Measurements from ENCODE around the gene FKBP8.

DNA sequence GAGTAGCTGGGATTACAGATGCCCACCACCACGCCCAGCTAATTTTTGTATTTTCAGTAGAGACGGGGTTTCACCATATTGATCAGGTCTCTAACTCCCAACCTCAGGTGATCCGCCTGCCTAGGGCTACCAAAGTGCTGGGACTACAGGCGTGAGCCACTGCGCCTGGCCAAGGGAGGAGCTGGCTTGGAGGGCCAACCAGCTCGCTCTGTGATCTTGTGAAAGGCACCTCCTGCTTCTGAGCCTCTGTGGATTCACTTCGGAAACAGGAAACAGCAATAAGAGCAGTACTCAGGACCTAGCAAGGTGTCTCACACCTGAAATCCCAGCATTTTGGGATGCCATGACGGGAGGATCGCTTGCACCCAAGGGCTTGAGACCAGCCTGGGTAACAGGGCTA lies 19.5 kb downstream of the FKBP8 start:
- TF ChIP-seq, protein P1, sequence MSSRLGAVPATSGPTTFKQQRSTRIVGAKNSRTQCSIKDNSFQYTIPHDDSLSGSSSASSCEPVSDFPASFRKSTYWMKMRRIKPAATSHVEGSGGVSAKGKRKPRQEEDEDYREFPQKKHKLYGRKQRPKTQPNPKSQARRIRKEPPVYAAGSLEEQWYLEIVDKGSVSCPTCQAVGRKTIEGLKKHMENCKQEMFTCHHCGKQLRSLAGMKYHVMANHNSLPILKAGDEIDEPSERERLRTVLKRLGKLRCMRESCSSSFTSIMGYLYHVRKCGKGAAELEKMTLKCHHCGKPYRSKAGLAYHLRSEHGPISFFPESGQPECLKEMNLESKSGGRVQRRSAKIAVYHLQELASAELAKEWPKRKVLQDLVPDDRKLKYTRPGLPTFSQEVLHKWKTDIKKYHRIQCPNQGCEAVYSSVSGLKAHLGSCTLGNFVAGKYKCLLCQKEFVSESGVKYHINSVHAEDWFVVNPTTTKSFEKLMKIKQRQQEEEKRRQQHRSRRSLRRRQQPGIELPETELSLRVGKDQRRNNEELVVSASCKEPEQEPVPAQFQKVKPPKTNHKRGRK (CRISPR knock-in tag; IDR thresholded peaks at IDR 0.05; ENCODE audit: borderline replicate concordance), result no peak
- TF ChIP-seq SP1 (CRISPR knock-in tag; conservative IDR thresholded peaks at IDR 0.05), result no peak
- TF ChIP-seq ESRRA (CRISPR knock-in tag; IDR thresholded peaks at IDR 0.05; ENCODE audit: borderline replicate concordance), result no peak
- no peak for TF ChIP-seq ZNF232 (CRISPR knock-in tag; IDR thresholded peaks at IDR 0.05)
- no peak for TF ChIP-seq ZNF416 (CRISPR knock-in tag; IDR thresholded peaks at IDR 0.05)
- no peak for TF ChIP-seq CTCF (IDR thresholded peaks at IDR 0.05)
- TF ChIP-seq, protein P2, sequence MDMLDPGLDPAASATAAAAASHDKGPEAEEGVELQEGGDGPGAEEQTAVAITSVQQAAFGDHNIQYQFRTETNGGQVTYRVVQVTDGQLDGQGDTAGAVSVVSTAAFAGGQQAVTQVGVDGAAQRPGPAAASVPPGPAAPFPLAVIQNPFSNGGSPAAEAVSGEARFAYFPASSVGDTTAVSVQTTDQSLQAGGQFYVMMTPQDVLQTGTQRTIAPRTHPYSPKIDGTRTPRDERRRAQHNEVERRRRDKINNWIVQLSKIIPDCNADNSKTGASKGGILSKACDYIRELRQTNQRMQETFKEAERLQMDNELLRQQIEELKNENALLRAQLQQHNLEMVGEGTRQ (CRISPR knock-in tag; IDR thresholded peaks at IDR 0.05), result no peak
- TF ChIP-seq, protein P3, sequence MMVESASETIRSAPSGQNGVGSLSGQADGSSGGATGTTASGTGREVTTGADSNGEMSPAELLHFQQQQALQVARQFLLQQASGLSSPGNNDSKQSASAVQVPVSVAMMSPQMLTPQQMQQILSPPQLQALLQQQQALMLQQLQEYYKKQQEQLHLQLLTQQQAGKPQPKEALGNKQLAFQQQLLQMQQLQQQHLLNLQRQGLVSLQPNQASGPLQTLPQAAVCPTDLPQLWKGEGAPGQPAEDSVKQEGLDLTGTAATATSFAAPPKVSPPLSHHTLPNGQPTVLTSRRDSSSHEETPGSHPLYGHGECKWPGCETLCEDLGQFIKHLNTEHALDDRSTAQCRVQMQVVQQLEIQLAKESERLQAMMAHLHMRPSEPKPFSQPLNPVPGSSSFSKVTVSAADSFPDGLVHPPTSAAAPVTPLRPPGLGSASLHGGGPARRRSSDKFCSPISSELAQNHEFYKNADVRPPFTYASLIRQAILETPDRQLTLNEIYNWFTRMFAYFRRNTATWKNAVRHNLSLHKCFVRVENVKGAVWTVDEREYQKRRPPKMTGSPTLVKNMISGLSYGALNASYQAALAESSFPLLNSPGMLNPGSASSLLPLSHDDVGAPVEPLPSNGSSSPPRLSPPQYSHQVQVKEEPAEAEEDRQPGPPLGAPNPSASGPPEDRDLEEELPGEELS (CRISPR knock-in tag; IDR thresholded peaks at IDR 0.05), result no peak
- TF ChIP-seq PREB (CRISPR knock-in tag; IDR thresholded peaks at IDR 0.05; ENCODE audit: borderline replicate concordance), result no peak
- TF ChIP-seq RELA (CRISPR knock-in tag; IDR thresholded peaks at IDR 0.05; ENCODE audit: borderline replicate concordance), result no peak
- TF ChIP-seq, protein P4, sequence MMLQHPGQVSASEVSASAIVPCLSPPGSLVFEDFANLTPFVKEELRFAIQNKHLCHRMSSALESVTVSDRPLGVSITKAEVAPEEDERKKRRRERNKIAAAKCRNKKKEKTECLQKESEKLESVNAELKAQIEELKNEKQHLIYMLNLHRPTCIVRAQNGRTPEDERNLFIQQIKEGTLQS (CRISPR knock-in tag; conservative IDR thresholded peaks at IDR 0.05), result no peak

Data from WTC11 (cell line).